ENCODE results near the gene STK35.
"Not testable (repeated sequence)": the region's sequence is repeated elsewhere in the genome, so short reads cannot be mapped to it uniquely, and the experiment has no call there.

Gene STK35

DNA sequence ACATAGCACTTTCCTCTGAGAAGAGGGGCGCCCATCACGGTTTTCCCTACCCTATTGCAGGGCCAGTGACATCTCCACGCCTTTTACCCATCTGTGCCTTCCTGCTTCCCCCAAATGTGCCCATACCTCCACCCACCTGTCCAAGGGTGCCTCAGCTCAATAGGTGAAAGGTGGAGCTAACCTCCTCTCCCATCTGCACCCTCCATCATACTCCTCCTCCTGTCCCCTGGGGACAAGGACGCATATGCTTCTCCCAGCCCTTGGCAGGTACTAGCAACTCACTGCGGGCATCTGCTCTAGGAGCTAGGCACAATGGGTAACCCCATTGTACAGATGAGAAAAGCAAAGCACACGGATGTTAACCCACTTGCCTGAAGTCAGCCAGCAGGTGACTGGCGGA is 62.8 kb downstream of the STK35 start:
- no peak for DNase-seq

DNA sequence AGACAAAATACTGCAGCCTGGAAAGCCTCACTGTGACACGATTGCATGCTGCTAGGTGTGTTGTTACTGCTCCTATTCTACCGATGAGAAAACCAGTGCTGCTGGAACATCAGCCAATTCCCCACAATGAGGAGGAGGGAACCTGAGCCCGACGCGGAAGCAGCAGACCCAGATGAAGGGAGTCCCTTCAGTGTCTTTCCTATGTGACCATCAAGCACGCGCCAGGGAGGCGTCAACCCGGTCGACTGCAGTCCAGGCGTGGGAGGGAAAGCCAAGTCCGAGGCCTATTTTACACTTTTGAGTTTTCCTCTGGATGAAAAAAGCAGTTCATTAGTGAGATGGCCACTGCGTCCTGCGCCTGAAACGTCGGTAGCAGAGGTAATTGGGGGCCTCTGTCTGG is 63.3 kb downstream of the STK35 start:
- DNase-seq, result no peak

GRCh38 chr20:2165871-2166270 is 64.2 kb downstream of the STK35 start:
- no peak for DNase-seq

- DNase-seq, result no peak
These were observed 65.5 kb downstream of the STK35 start for GRCh38 chr20:2167112-2167511.

- no peak for DNase-seq
These were observed 67.3 kb downstream of the STK35 start for GRCh38 chr20:2168946-2169345.

- no peak for DNase-seq
These were observed 67.9 kb downstream of the STK35 start for GRCh38 chr20:2169456-2170088.

- no peak for DNase-seq
These were observed 68.8 kb downstream of the STK35 start for GRCh38 chr20:2170404-2170803.

GRCh38 chr20:2171266-2171790 is 69.7 kb downstream of the STK35 start:
- no peak for DNase-seq

- DNase-seq, result not testable (repeated sequence)
These were observed 70.2 kb downstream of the STK35 start for GRCh38 chr20:2171840-2172239.

DNA sequence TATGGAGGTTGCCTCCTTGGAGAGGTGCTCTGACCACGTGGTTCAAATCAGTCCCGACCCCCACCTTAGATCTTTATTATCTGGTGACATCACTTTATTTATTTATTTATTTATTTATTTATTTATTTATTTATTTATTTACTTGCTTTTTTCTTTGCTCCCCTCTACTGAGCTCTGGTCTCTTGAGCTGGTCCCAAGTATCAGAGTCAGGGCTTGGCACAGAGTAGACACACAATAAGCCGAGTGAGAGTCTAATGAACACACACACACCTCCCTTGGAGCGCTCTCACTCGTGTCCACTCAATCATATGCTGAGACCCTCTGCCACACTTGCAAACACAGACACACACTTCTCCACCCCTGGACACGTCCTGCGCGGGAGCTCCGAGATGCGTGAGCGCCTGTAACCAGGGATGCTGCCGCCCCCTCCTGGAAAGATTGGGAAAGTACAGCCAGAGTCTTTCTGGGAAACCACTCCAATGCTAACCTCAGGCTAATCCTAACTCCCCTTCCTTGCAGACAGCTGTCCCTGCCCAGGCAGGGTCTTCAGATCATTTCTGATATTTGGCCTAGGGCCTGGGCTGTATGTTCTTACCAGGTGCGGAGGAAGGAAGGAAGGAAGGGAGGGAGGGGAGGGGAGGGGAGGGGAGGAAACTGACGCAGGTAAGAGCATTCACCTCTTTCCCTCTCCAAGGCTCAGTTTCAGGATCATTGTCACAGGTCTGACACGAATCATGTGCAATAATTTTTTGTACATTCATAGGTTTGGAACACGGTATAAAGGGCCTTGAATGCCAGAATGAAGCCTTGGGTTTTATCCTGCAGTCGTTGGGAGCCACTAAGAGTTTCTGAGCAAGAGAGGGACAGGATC is 70.9 kb downstream of the STK35 start:
- peak; percentile 37 for DNase-seq

- DNase-seq, result no peak
These were observed 71.6 kb downstream of the STK35 start for GRCh38 chr20:2173186-2173585.

- DNase-seq, result no peak
These were observed 72.4 kb downstream of the STK35 start for GRCh38 chr20:2174067-2174466.

DNA sequence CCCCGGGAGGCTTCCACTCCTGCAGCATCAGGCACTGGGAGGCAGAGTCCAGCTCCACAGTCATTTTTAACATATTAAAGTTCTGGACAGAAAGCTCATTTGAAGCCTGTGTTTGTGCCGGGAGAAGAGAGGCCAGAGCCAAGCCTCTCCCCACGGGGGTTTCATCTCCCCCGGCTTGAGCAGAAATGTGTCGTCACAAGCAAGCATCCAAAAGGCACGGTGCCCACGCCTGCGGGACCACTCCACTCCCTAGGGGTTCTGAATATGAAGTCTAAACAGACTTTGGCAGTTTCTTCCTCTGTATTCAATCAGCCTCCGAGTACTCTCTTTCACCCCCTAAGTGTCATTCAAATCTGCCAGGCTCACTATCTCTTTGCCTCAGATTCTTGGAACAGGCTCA is 75.3 kb downstream of the STK35 start:
- no peak for DNase-seq

DNA sequence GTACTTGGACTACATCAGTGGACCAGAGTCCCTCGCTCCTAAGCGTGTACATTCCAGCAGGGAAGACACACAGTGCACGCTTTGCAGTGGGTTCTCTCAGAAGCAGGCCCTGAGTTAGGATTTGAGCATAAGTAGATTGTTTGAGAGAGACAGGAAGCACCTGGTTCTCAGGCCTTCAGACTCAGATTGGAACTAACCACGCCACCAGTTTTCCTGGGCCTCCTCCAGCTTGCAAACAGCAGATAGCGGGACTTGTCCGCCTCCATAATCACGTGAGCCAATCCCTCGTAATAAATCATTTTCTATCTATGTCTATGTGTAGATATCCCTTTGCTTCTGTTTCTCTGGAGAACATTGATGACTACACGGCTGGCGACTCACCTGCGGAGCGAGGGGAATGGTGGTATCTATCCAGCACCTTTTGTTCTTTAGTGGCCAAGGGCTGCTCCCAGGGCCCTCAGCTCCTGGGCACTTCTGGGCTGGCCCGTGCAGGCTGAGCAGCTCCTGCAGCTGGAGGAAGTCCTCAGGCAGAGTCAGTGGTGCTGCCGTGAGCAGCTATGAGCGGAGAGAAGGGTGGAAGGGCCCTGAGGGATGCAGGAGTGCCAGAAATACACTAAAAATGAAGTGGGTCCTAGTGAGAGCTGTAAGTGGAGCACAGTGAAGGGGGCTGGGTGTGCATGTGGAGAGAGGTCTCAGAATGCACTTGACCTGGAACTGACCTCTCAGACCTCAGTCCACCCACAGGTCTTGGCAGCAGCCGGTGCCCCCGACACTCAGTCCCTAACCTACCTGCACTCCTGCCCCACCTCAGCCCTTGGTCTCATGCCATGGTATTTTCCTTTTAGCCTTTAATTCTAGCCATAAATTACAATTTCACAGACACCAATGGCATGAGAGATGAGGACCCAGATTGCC is 76.9 kb downstream of the STK35 start:
- no peak for DNase-seq

DNA sequence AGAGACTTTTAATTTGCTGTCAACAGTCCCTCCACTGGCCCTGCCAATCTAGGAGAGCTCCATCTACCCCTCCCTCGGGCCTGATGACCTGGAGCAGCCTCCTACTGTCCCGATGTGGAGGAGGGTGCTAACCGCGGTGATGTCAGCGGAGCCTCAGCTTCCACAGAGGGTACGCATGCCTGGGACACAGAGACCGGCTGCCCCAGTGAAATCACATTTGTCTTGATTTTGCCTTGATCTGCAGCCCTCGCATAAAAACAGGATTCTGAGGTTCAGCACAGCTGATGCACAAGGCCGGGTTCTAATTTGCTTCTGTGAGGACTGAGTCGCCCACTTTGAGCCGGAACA is 77.6 kb downstream of the STK35 start:
- no peak for DNase-seq

- no peak for DNase-seq
These were observed 78.3 kb downstream of the STK35 start for GRCh38 chr20:2179949-2180348.

- DNase-seq, result no peak
These were observed 81.8 kb downstream of the STK35 start for GRCh38 chr20:2183381-2183780.

- not testable (repeated sequence) for DNase-seq
These were observed 83.3 kb downstream of the STK35 start for GRCh38 chr20:2184933-2185332.

GRCh38 chr20:2195614-2196013 is 94.0 kb downstream of the STK35 start:
- DNase-seq, result no peak

DNA sequence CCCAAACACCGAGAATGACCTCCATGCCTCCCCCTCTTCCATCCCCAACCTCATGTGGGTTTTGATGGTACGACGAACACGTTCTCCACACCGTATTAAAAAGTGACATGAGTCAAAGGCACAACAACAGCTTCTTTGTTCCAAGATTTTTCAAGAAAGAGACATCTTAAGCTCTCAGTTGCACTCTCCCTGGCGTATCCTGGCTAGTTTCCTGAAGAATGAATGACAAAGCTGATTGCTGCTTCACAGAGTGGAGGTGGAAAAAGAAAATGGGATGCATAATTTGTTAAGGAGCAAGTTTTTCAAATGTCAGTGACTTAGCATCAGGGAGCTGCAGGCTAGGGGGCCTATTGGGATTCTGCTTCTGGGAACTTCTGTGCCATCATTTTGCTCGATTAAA is 95.5 kb downstream of the STK35 start:
- no peak for DNase-seq
